A172 (cell line): ENCODE results near the gene GUCY1B1. TPM values are rescaled to one million over a fixed set of nuclear protein-coding genes. Genes with fewer than 3 reads are reported as not detected.

Experiments
- DNase-seq: peaks from one replicate; pipeline ENCODE4 v3.0.0-alpha.2; 2015; ENCODE audit warnings: low spot score
- total RNA-seq: library from RNA; depleted of rRNA; stranded (reverse); fragments of >200 nt; shearing (Covaris generic); gene quantifications from 2 replicates; pipeline ENCODE4 v1.2.3, GENCODE V29; 2014

GUCY1B1 gene
- total RNA-seq, 1 experiment from 2014 or later = 6.1 TPM

DNA sequence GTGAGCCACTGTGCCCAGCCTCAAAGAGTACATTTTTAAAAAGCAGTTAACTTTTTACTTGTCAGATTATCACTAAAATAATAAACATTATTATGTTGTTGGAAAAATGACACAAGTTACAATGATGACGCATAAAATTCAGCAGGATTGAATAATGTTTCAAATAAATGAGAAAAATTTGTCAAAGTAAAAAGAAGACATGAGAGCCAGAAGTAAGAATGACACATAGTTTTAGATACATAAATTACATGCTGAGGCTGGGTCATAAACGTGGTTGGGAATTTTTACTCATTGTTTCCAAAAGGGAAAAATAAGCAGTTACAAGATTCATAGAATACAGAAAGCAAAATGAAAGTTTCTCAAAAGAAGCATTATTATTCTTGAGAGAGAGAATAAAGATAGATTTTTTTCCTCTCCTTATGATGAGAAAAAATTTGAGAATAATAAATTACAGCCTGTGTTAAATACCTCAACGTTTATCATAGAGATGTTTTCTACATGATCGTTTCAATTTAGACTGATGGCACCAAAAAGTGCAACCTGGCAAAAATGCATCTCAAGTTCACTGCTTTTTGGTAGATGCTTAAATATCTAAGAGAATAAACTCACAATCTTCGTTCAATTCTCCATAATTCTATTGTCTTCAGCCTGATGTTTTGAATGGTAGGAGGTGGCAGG is 40.4 kb downstream of the GUCY1B1 start:
- no peak for DNase-seq

GRCh38 chr4:155799794-155800123 is 40.9 kb downstream of the GUCY1B1 start:
- no peak for DNase-seq

DNA sequence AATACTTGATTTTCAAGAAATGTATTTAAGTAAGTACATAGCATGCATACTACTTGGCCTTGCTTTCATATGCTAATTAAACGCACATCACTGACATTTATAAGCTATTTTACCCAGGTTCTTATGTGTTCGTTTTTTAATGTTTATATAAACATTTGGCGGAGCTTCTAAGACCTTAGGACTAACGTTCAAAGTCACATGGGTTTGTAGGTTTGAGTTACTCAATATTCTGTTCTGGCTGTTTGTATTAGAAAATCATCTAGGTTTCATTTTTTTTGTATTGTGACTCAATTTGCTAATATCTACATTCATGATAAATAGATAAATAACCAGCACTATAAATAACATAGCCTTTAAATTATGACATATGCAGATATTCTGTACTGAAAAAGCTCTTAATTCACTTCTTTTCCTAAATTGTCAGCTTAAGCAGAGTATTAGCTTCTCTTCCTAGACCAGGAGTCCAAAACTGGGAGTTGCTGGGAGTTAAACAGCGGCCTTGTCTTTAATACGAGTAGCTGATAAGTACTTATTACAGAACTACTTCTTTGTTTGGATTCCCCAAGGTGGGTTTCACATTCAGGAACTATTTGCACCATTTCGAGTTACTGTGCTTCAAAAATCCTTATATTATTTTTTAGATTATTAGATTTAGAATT is 42.0 kb downstream of the GUCY1B1 start:
- no peak for DNase-seq

- DNase-seq = no peak
Observed at GRCh38 chr4:155802190-155802959, 43.6 kb downstream of the GUCY1B1 start.

- DNase-seq = peak; percentile 25
Observed at GRCh38 chr4:155805016-155805415, 46.2 kb downstream of the GUCY1B1 start.

DNA sequence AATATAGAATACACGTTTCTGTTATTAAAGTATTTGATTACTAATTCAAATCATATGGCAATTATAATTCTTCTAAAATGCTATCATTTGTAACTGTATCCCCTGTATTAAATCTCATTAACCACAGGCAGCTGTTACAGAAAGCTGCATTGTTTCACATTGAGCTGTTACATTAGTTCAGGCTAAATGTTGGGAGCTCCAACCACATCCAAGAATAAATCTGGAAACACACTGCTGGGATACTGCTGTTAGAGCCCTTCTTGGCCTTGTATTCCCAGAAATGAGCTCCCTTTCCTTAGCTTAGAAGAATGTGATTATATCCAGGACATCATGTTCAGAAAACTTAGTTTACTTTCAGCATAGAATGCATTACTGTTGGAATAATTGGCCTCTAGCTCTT is 48.2 kb downstream of the GUCY1B1 start:
- DNase-seq = no peak

DNA sequence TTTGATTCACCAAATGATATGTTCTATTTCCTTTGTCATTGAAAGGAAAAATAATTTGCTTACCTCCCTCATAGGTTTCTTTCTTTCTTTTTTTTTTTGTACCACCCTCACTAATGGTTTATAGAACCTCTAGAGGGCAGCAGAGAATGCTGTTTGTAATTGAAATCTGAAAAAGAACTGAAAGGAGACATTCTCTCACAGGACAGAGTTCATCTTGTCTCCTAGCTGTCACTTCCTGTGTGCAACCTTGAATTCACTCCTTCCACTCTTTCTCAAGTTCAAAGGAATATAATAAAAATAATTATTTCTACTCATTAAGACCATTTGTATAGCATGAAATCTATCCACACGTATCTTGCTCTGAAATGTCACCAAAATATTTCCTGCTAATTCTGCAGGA is 51.0 kb downstream of the GUCY1B1 start:
- peak; percentile 80 for DNase-seq

- DNase-seq = no peak
Observed at GRCh38 chr4:155811083-155811482, 52.3 kb downstream of the GUCY1B1 start.

DNA sequence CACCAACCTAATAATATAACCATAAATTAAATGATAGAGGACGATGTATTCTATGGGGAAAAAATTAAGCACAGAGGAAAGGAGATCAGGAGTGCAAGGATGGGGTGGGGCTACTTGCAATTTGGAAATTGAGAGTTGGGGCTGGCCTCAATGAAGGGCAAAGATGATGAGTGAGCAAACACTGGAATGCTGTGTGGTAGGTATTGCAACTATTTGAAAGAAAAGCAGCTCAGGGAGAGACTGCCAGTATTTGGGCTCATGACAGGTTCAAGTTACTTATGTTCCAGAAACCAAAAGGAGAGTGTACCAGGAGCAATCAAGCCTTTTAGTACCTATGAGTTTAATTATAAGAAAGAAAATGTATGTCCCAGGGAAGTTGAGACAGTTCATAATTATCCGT is 59.8 kb downstream of the GUCY1B1 start:
- DNase-seq = no peak

- no peak for DNase-seq
Observed at GRCh38 chr4:155819066-155819465, 60.2 kb downstream of the GUCY1B1 start.

GRCh38 chr4:155820887-155821518 is 62.2 kb downstream of the GUCY1B1 start:
- no peak for DNase-seq

GRCh38 chr4:155822572-155822971 is 63.8 kb downstream of the GUCY1B1 start:
- DNase-seq = peak; percentile 30

GRCh38 chr4:155828628-155829027 is 69.8 kb downstream of the GUCY1B1 start:
- DNase-seq = no peak

- DNase-seq = no peak
Observed at GRCh38 chr4:155832664-155833063, 73.8 kb downstream of the GUCY1B1 start.

GRCh38 chr4:155837203-155837796 is 78.5 kb downstream of the GUCY1B1 start:
- no peak for DNase-seq

GRCh38 chr4:155842080-155842479 is 83.3 kb downstream of the GUCY1B1 start:
- no peak for DNase-seq

- DNase-seq = no peak
Observed at GRCh38 chr4:155846929-155847328, 88.1 kb downstream of the GUCY1B1 start.

GRCh38 chr4:155849042-155849441 is 90.2 kb downstream of the GUCY1B1 start:
- no peak for DNase-seq

- no peak for DNase-seq
Observed at GRCh38 chr4:155853189-155853588, 94.4 kb downstream of the GUCY1B1 start.

DNA sequence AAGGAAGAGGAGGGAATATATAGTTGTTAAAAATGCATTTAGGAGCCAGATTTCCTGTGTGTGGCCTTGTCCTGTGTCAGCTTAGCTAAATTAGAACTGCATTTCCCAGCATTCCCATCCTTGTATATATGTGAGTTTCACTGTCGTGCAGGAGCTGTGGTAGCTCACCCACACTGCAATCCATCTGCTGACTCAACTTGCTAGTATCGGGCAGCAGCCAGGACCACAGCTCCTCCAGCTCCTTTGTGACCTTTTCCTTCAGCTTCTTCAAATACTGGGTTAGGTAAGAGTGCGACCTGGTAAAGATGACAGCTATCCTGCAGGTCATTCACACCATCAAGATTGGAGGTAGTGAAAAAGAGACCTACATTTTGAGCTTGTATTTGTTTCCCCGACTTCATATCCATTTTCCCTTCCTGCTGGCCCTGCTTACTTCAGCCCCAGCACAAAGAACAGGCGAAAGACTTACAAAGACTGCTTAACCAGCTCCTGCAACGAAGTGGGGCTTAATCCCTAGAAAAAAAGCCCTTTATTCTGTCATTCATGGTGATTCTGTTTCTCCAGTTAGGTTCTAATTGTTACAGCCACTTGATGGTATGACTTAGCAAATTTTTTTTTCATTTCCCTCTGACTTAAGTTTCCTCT is 95.9 kb downstream of the GUCY1B1 start:
- peak; percentile 69 for DNase-seq

- DNase-seq = no peak
Observed at GRCh38 chr4:155855897-155856296, 97.1 kb downstream of the GUCY1B1 start.
